Fibroblast of upper back skin (primary cell): ENCODE data around the gene UGT1A9.
"Not testable (repeated sequence)": the region's sequence is repeated elsewhere in the genome, so short reads cannot be mapped to it uniquely, and the experiment has no call there.

Experiments
- DNase-seq: peaks from one replicate; pipeline ENCODE4 v3.0.0-alpha.2; 2013

UGT1A9 gene

DNA sequence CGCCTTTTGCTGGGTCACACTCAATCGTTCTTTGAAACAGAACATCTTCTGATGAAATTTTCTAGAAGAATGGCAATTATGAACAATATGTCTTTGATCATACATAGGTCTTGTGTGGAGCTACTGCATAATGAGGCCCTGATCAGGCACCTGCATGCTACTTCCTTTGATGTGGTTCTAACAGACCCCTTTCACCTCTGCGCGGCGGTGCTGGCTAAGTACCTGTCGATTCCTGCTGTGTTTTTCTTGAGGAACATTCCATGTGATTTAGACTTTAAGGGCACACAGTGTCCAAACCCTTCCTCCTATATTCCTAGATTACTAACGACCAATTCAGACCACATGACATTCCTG lies 41.5 kb downstream of the UGT1A9 start:
- DNase-seq, result no peak

DNA sequence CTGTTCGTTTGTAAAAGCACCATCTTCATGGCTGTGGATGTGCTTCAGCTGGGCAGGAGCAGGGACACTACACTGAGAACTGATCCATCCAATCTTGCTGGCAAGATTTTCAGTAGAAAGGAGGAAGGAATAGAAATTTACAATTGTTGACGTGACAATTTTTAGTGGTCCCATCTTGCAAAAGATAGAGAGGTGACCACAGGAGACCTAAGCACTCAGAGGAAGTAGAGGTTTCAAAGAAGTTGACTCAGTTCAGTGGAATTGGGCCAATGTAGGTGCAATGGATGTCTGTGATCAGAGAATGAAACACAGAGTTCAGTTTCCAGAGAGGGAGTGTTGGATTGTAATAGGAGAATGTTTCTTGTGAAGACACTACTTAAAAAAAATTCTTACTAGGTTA lies 42.4 kb downstream of the UGT1A9 start:
- no peak for DNase-seq

DNA sequence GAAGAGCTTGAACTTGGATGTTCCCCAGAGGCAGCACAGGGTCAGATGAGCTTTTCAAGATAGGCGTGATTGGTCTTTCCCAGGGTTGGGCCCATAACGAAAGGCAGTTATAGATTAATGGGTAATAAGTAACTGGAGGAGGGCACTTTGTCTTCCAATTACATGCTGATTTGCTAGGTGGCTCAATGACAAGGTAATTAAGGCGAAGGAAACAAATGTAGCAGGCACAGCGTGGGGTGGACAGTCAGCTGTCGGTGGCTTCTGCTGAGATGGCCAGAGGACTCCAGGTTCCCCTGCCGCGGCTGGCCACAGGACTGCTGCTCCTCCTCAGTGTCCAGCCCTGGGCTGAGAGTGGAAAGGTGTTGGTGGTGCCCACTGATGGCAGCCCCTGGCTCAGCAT lies 46.9 kb downstream of the UGT1A9 start, which contains the start of gene UGT1A4:
Gene UGT1A4 (plus strand): TSS at position 185 of the 400 bp plus-strand sequence. CDS start 85 bp downstream, at position 270.
- DNase-seq, result no peak

DNA sequence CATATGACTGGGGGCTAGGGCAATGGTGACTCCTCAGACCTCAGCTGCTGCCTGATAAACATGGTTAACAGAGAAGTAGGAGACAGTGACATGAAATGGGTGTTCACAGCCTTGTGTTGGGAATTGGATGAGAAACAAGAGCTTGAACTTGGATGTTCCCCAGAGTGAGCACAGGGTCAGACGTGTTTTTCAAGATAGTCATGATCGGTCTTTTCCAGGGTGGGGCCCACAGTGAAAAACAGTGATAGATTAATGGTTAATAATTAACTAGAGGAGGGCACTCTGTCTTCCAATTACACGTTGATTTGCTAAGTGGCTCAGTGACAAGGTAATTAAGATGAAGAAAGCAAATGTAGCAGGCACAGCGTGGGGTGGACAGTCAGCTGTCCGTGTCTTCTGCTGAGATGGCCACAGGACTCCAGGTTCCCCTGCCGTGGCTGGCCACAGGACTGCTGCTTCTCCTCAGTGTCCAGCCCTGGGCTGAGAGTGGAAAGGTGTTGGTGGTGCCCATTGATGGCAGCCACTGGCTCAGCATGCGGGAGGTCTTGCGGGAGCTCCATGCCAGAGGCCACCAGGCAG lies 57.1 kb downstream of the UGT1A9 start, which contains the start of gene UGT1A3:
Gene UGT1A3 (plus strand): TSS at position 320 of the 579 bp plus-strand sequence. CDS start 85 bp downstream, at position 405.
- no peak for DNase-seq

DNA sequence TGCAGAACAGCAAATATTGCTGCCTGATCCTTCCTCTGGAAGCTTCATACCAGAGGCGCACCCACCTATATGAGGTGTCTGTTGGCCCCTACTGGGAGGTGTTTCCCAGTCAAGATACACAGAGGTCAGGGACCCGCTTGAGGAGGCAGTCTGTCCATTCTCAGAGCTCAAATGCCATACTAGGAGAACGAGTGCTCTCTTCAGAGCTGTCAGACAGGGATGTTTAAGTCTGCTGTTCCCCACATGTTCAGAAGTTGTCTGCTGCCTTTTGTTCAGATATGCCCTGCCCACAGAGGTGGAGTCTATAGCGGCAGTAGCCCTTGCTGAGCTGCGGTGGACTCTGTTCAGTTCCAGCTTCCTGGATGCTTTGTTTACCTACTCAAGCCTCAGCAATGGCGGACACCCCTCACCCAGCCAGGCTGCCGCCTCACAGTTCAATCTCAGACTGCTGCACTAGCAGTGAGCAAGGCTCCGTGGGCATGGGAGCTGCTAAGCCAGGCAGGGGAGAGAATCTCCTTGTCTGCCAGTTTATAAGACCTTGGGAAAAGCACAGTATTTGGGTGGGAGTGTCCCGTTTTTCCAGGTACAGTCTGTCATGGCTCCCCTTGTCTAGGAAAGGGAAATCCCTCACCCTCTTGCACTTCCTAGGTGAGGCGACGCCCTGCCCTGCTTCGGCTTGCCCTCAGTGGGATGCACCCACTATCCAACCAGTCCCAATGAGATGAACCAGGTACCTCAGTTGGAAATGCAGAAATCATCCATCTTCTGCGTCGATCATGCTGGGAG lies 65.4 kb downstream of the UGT1A9 start:
- DNase-seq, result not testable (repeated sequence)

DNA sequence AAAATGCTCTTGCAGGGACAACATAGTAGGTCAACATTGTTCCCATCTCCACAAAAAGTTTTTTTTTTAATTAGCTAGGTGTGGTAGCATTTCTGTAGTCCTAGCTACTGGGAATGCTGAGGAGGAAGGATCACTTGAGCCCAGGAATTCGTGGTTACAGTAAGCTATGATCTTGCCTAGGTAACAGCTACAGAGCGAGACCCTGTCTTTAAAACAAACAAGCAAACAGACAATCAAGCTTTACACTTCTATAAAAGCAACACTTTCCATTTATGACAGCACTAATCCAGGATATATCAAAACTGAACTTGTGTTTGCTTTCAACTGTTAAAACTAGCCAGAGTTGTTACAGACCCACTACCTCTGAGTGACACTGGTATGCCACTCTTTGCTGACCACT lies 69.2 kb downstream of the UGT1A9 start:
- DNase-seq, result no peak

DNA sequence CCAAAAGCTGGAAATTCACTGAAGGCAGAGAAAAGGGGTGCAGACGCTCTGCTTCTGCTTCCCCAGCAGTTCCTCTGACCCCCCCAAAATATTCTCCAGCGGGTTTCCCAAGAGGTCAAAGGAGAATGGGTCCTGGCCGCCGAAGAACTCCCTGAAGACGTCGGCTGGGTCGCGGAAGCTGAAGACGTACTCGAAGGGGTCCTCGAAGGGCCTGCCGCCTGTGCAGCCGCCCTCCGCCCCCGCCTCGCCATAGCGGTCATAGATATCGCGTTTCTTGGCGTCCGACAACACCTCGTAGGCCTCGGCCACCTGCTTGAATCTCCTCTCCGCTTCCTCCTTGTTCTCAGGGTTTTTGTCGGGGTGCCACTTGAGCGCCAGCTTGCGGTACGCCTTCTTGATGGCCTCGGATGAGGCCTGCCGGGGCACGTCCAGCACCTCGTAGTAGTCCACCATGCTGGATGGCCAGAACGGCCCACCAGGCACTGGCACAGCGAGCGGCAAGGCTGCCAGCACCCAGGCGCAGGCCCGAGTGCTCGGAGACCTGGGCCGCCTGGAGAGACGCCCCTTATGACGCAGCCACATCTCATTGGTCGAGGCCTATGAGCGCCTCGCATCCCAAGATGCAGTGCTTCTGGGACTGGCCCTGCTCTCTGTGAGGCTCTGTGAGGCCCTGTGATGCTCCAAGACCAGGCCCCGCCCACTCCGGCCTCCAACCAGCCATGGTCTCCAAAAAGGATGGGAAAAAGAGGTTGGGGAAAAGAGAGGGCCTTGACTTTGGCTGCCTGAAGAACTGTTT lies 72.0 kb downstream of the UGT1A9 start:
- no peak for DNase-seq

DNA sequence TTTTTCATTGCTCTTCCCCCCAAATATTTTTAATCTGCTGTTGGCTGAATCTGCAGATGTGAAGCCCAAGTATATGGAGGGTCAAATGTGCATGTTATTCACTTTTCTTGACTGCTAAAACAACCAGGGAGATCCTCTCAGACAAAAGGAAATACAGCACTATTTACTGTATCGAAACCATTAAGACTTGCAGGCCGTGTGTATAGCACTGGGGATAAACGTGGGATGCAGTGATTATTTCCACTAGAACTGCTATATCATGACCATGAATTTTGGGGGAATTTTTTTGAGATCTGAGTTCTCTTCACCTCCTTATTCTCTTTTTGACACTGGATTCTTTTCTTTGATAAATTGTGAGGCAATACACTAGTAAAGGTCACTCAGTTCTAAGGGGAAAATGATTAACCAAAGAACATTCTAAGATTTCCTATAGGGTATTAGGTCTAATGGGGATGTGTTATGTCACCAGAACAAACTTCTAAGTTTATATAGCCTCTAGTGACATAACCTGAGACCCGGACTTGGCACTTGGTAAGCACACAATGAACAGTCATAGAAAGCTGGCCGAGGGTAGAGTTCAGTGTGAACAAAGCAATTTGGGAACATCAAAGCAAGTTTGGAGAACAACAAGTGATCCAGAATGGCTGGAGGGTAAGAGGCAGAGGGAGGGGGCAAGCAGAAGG lies 73.5 kb downstream of the UGT1A9 start:
- no peak for DNase-seq

DNA sequence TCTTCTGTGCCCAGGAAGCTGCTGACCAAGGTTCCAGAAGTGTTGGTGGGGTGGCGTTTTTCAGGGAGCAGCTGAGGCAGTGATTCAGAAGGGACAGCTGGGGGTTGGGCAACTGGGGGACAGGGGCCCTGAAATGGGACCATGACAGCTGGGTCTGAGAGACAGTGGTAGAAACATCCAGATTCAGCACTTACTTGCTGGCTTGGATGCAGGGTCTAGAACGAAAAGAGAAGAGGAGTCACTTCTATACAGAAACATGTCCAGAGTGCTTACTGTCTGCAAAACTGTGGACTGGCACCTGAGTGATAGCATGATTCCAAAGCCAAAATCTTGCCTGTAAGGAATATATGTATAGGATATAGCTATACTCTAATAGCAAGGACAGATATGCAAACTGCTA lies 74.1 kb downstream of the UGT1A9 start:
- not testable (repeated sequence) for DNase-seq

DNA sequence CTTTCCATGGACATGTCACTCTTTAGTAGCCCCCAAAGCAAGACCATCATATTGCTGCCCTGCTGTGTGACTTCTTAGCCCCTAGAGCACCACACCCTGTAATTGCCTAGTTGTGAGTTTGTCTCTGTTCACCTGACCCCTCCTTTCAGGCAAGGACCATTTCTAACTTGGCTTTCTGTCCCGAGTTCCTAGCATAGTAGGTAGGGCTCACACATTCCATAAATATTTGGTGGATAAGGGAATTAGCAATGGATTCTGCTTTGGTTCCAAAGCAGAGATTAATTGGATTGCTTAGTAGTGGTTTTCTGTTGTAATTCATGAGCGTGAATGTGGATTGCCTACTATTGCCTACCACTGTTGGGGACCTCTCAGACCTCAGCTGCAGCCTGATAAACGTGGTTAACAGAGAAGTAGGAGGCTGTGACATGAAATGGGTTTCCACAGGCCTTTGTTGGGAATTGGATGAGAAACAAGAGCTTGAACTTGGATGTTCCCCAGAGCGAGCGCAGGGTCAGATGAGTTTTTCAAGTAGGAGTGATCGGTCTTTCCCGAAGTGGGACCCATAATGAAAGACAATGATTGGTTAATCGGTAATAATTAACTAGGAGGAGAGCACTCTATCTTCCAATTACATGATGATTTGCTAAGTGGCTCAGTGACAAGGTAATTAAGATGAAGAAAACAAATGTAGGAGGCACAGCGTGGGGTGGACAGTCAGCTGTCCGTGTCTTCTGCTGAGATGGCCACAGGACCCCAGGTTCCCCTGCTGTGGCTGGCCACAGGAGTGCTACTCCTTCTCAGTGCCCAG lies 75.0 kb downstream of the UGT1A9 start:
- DNase-seq, result no peak

DNA sequence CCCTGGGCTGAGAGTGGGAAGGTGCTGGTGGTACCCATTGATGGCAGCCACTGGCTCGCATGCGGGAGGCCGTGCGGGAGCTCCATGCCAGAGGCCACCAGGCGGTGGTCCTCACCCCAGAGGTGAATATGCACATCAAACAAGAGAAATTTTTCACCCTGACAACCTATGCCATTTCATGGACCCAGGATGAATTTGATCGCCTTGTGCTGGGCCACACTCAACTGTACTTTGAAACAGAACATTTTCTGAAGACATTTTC lies 75.5 kb downstream of the UGT1A9 start:
- no peak for DNase-seq

DNA sequence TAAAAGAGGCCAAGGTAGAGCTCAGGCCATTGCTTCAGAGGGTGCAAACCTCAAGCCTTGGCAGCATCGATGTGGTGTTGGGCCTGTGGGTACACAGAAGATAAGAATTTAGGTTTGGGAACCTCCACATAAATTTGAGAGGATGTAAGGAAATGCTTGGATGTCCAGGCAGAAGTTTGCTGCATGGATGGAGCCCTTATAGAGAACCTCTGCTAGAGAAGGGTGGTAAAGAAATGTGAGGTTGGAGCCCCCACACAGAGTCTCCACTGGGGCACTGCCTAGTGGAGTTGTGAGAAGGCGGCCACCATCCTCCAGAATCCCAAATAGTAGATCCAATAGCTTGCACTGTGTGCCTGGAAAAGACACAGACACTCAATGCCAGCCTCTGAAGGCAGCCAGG lies 79.0 kb downstream of the UGT1A9 start:
- DNase-seq, result not testable (repeated sequence)

DNA sequence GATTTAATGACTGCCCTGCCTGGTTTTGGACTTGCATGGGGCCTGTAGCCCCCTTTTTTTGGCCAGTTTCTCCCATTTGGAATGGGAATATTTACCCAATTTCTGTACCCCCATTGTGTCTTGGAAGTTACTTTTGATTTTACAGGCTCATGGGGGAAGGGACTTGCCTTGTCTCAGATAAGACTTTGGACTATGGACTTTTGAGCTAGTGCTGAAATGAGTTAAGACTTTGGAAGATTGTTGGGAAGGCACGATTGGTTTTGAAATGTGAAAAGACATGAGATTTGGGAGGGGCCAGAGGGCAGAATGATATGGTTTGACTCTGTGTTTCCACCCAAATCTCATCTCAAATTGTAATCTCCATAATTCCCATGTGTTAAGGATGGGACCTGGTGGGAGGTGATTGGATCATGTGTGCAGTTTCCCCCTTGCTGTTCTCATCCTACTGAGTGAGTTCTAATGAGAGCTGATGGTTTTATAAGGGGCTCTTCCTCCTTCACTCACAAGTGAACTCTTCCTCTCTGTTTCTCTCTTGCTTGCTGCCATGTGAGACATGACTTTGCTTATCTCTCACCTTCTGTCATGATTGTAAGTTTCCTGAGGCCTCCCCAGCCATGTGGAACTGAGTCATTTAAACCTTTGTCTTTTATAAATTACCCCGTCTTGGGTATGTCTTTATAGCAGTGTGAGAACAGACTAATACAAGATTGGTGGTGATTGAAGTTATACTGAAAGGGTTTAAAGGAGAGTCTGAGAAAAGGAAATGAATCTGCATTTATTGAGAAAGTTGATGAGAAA lies 79.7 kb downstream of the UGT1A9 start:
- not testable (repeated sequence) for DNase-seq

DNA sequence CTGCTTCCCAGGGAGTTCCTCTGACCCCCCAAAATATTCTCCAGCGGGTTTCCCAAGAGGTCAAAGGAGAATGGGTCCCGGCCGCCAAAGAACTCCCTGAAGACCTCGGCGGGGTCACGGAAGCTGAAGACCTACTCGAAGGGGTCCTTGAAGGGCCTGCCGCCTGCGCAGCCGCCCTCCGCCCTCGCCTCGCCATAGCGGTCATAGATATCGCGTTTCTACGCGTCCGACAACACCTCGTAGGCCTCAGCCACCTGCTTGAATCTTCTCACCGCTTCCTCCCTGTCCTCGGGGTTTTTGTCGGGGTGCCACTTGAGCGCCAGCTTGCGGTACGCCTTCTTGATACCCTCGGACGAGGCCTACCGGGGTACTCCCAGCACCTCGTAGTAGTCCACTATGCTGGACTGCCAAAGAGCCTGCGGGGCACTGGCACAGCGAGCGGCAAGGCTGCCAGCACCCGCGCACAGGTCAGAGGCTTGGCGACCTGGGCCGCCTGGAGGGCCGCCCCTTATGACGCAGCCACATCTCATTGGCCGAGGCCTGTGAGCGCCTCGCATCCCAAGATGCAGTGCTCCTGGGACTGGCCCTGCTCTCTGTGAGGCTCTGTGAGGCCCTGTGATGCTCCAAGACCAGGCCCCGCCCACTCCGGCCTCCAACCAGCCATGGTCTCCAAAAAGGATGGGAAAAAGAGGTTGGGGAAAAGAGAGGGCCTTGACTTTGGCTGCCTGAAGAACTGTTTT lies 83.3 kb downstream of the UGT1A9 start:
- DNase-seq, result no peak

DNA sequence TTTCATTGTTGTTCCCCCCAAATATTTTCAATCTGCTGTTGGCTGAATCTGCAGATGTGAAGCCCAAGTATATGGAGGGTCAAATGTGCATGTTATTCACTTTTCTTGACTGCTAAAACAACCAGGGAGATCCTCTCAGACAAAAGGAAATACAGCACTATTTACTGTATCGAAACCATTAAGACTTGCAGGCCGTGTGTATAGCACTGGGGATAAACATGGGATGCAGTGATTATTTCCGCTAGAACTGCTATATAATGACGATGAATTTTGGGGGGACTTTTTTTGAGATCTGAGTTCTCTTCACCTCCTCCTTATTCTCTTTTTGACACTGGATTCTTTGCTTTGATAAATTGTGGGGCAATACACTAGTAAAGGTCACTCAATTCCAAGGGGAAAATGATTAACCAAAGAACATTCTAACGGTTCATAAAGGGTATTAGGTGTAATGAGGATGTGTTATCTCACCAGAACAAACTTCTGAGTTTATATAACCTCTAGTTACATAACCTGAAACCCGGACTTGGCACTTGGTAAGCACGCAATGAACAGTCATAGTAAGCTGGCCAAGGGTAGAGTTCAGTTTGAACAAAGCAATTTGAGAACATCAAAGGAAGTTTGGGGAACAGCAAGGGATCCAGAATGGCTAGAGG lies 84.9 kb downstream of the UGT1A9 start:
- DNase-seq, result no peak

DNA sequence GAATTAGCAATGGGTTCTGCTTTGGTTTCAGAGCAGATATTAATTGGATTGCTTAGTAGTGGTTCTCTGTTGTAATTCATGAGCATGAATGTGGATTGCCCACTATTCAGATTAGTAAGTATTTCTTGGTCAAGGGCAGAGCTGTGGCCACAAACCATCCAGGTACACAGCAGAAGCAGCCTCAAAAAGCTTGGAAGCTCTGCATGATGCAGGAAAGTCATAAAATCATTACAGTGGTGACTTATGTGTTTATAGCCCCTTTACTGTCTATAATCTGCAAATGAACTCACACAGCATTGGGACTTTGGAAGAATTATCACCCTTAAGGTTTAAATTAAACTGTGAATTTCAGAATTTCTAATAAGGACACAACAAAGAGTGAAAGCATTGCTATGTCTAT lies 86.4 kb downstream of the UGT1A9 start:
- DNase-seq, result no peak

DNA sequence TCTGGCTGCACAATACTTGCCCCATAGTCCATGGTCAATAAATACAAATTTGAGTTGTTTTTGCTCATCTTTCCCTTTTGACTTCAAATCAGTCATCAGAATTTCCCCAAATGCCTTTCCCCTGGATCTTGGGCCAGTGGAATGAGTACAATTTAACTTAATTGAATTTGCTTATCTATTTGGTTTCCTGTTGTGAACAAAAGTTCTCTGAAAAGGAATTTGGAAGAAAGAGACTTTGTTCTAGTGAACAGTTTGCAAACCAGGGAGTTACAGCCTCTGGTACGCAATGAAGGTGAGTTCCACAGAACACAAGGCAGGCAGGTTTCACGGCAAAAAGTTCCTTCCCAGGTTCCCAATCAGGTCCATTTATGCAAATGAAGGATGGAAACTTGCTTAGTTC lies 87.2 kb downstream of the UGT1A9 start:
- no peak for DNase-seq

DNA sequence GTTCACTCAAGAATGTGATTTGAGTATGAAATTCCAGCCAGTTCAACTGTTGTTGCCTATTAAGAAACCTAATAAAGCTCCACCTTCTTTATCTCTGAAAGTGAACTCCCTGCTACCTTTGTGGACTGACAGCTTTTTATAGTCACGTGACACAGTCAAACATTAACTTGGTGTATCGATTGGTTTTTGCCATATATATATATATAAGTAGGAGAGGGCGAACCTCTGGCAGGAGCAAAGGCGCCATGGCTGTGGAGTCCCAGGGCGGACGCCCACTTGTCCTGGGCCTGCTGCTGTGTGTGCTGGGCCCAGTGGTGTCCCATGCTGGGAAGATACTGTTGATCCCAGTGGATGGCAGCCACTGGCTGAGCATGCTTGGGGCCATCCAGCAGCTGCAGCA lies 88.3 kb downstream of the UGT1A9 start, which contains the start of gene UGT1A1:
Gene UGT1A1 (plus strand): TSS at position 228 of the 400 bp plus-strand sequence. CDS start 18 bp downstream, at position 246.
- no peak for DNase-seq

DNA sequence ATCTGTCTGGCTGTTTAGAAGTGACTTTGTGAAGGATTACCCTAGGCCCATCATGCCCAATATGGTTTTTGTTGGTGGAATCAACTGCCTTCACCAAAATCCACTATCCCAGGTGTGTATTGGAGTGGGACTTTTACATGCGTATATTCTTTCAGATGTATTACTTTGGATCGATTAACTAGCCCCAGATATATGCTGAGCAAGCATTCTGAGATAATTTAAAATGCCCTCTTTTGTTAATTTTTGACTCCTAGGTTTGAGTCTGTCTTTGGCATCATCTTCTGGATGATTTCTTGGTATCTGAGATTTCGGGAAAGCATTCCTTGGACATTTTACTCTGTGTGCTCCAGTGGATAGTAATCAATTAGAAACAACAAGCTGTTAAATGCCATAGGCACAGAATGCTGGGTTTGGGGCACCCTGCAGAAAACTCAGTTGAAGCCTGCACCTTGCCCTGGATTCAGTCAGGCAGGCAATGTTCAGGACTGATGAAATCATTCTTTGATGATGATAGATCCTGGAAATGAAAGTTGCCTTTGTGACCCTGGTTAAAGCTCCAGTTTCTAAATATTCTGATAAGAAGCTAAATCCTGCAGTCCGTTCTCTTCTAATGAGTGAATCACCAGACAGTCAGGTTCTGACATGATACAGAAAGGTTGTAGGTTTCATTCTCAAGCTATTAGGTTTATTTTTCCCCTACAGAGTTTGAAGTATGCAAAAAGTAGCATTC lies 89.5 kb downstream of the UGT1A9 start:
- no peak for DNase-seq

DNA sequence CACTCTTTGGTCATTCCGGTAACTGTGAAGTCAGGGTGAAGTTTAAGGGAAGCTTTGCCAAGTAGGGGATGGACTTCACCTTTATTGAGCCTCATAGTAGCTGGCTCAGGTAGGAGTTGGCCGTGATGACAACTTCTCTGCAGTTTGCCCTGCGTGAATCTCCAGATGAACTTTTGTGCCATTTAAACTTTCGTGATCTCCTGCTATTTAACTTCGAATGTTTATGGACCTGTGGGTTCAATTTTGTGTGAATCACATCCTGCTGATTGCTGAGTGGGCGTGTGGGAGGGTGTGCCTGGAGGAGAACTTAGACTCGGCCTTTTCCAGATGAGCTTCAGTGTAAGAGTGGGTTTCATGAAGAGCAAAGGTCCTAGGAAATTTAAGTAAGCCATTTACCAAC lies 92.6 kb downstream of the UGT1A9 start:
- no peak for DNase-seq
